Right renal pelvis (tissue), 4 donors: ENCODE results near the gene NDUFA6. TPM values are rescaled to one million over a fixed set of nuclear protein-coding genes. Genes with fewer than 3 reads are reported as not detected.
A peak's percentile ranks its signal among the peaks of the same experiment; 100 is the strongest.
"Not testable (repeated sequence)": the region's sequence is repeated elsewhere in the genome, so short reads cannot be mapped to it uniquely, and the experiment has no call there.

ENCODE experiments used
- DNase-seq, 4 donors: peaks; one replicate each; pipeline ENCODE4 v3.0.0-alpha.2; 2013; ENCODE audit warnings: low read depth in 4 of 4, low spot score in 3 of 4, missing footprints in 1 of 4
- polyA plus RNA-seq, 4 donors: library from polyadenylated mRNA; unstranded; fragments of 120-200 nt; gene quantifications; one replicate each; pipeline ENCODE4 v1.2.1, GENCODE V29; 2013; ENCODE audit not compliant: insufficient read length in 4 of 4

NDUFA6 gene
- polyA plus RNA-seq, 4 donors, result 110 to 133 (median 118) TPM

DNA sequence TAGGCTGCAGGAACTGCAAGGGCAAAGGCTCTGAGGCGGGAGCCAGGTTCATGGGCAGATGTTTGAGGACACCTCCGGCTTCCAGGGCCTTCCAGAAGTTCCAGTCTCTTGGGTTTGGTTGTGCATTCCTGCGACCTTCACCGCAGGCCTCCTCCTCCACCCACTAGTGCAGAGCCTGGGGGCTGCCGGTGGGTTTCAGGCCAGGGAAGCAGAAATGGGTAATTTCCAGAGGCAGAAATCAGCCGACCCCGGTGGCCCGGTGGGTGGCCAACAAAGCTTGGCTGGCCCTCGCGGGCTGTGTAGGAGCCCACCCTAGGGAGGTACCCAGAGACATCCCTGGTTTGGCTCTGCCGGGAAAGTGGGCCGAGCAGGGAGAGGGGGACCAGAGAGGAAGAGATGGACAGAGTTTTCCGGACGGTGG is 16.9 kb downstream of the NDUFA6 start:
- DNase-seq, result no peak

DNA sequence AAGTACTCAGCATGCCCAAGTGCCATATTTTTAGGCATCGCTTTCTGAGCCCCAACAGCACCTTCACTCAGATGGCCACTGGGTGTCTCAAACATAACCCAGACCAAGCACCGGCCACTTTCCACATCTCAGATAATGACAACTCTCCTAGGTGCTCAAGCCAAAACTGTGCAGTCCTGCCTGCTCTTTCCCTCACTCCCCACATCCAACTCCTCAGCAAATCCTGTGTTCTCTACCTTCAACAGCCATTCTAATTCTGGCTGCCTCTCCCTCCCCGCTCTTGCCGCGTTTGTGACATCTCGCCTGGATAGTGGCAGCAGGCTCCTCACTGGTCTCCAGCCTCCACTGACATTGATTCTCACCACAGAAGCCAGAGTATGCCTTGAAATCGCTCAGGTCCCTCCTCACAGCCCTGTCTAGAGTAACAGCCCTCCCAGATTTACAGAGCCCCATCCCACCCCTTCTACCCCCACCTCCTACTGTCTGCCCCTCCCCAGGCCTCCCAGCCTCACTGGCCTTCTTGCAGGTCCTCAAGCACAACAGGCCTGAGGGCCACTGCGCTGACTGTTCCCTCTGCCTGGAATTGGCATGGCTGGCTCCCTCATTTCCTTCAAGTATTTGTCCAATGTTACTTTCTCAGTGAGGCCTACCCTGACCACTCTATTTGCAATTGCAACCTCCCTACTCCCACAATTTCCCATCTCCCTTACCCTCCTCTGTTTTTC is 17.8 kb downstream of the NDUFA6 start:
- DNase-seq, result no peak

DNA sequence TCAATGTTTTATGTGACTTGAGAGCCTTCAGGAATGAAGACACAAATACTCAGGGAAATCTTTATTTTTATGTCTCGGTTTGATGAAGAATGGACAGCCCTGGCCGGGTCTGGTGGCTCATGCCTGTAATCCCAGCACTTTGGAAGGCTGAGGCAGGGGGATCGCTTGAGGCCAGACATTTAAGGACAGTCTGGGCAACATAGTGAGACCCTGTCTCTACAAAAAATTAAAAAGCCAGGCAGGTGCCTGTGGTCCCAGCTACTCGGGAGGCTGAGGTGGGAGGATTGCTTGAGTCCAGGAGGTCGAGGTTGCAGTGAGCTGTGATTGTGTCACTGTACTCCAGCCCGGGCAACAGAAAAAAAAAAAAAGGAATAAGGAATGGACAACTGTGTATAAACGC is 19.1 kb downstream of the NDUFA6 start:
- DNase-seq, result not testable (repeated sequence)

DNA sequence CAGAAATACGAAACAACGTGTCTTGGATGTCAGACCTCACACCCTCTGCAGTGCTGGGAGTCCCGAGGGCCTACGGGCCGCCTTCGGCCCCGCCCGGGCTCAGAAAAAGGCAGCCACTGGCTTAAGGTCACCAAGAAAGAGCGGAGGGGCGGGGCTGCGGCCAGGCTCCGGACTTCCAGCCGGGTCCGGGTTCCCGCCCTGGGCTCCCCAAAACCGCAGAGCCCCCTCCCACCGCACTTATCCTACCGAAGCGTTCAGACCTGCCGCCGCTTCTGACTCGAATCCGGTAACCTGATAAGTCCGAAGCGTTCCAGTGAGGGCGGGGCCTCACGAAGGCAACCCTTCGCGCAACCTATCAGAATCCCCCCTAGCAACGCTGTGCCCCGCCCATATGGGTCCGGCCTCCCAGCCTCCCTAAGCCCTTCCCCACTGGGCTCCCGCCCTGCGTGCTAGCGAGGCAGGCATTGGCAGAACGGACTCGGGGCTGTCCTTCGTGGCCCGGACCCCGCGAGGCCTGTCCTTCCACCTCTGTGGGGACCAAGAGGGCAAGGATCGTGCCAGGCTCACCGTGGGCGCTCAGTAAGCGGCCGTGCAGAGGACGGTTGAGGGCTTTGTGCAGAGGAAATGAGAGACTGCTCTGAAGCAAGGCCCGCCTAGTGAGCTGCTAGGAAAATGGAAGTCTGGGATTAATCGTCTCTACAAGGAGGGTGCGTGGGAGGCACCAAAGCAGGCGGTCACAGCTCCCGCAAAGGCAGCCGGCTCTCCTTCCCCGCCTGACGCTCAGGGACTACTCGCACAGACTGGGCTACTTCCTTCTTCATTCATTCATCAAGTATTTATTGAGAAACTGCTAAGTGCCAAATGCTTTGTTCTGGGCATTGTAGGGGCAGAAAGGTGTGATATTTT is 19.8 kb downstream of the NDUFA6 start, which contains the start of gene NAGA:
Gene NAGA (minus strand): TSS at position 296 of the 906 bp plus-strand sequence. CDS start 515 bp downstream, outside the sequence.
- DNase-seq, result peak; percentile 88 to 93 (median 92)

DNA sequence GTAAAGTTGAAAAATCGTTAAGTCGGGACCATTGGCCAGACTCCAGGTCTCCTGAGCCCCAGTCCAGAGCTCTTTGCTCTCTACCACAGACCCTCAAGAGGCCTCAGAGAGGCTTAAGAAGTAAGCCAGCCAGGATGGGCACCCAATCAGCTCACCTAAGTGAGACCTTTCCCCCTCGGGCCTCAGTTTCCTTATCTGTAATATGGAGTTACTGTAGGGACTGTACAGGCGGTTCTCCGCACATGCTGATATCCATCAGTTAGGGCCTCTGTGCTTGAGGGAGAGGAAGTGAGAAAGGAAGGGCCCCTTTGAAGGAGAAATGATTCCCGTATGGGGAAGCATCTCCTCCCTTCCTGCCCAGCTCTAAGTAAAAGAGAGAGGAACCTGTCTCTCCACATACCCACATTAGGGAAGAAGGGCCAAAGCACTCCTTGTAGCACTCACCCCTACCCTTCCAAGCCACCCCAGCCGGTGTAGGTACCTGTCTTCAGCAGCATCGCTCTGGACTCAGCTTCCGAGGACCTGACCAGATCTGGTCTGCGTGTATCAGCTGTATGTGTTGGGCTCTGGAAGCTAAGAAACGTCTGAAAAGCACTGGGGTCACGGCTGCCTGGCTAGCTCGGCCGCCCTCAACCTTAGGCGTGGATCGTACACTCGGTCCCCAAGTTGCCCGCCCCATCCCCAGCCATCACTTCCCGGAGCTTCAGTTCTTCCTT is 20.6 kb downstream of the NDUFA6 start:
- no peak for DNase-seq

DNA sequence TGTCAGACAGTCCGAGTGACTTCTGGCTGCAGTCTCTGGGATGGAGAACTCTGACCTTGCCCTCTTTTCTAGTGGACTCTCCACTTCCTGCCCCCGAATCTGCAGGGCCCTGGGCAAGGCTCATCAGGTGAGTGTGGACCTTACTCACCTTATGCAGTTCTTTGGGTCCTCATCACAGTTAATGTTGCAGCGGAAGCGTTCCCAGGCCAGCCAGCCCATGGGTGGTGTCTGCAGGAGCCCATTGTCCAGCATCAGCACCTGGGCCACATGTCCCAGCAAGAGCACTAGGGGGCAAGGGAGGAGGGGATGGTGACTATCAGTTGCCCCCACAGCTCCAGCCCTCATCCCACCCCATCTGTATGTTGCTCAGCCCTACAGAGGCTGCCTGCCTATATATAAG is 22.3 kb downstream of the NDUFA6 start:
- DNase-seq, result no peak

DNA sequence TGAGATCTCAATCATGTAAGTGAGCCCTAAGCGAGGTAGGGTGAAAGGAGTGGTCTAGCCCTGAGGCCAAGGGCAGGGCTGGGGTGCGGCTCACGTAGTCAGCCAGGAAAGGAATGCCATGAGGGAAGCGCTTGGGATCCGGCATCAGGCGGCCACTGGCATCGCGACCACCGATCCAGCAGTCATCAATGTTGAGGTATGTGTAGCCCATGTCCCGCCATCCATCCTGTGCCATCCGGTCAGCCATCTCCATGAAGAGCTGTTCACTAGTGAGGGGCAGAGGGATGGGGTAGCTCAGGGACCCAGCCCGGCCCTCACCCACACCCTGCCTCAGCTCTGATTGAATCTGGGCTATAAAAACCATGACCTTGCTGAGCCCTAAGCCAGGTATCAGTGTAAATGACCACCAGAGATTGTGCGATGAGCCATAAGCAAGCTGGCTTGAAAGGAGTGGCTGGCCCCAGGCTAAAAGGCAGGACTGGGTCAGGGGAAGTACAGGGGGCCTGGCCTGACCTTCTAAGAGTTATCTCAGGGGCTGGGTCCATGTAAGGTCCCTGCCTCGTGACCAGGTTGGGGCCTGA is 22.8 kb downstream of the NDUFA6 start:
- DNase-seq, result no peak

DNA sequence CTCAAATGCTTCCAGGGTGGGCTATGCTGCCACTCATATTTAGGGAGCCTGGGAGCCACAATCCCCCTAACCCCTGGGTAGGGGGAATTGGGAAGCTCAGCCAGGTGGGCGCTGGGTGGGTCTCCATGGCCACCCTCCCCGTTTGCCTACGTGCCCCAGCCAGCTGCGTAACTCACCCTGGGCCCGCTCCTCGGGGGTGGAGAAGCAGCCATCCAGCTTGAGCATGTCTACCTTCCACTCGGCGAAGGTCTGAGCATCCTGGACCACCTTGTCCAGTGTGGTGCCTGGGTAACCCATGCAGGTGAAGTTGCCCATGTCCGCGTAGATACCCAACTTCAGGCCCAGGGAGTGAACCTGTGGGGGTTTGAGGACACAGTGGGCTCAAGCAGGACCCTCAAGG is 23.6 kb downstream of the NDUFA6 start:
- DNase-seq, result no peak

DNA sequence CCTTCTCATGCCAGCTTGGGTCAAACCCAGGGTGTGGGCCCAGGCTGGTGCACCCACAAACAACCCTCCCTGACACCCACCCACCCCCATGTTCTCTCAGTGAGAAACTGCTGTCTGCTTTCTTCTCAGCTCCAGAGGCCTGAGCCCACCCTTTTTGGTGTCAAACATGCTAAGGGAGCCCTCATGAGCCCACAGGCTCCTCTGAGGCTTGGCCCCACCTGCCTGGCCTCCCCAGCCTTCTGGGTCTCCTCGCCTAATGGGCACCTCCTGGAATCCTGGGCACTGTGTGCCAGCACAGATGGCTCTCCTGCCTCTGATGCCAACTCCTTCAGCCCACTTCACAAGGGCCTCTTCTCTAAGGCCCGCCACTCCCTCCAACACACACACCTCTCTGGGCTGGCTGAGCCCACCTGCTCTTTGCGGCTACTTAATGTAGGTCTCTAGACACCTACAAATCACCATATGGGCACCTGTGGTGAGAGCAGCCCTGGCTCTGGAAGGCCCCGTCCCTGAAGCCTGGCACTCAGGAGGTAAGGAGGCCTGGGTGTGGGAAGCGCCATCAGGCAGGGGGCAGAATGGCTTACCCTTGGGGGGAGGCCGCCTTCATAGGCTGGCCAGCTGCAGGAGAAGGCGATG is 24.3 kb downstream of the NDUFA6 start:
- no peak for DNase-seq

DNA sequence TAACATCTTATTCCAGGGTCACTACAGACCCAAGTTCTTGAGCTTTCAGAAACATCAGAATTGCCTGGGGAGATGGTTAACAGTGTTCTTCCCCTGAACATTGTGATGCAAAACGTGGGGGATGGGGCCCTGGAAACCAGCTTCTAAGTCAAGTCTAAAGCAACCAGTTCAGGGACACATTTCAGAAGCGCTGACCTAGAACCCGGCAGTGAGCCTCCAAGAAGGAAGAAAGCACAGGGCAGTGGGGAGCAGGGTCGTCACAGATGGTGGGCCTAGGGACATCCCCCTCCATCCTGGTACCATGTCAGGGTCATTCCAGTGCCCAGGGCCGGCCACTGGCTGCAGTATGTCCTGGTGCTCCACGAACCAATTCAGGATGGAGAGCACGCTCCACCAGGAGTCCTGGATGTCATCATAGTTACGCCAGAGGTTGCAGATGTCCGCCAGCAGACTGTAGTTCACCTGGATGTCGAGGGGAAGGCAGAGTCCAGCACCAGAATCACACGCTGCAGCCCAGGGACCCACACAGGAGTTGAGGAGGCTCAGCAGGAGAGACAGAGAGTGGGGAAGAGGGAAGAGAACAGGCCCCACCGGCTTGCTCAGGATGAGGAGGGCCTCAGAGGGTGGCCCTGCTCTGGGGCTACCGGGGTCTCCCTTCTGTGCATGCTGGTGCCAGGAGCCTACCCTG is 25.0 kb downstream of the NDUFA6 start:
- no peak for DNase-seq

DNA sequence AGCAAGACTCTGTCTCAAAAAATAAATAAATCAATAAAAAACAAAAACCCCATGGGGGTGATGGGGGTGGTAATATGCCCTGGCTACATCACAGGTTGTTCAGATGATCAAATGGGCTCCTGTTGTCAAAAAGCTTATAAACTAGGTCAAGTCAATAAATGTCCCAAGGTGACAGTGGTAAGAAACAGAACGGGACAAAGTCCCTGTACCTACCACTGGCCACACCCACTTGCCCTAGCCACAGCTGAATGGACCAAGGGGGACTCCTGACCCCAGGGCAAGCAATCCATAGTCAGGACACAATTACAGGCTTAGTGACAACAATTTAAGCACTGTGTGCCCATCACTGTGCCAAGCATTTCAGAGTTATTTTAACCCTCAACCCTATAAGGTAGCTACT is 25.9 kb downstream of the NDUFA6 start:
- no peak for DNase-seq

DNA sequence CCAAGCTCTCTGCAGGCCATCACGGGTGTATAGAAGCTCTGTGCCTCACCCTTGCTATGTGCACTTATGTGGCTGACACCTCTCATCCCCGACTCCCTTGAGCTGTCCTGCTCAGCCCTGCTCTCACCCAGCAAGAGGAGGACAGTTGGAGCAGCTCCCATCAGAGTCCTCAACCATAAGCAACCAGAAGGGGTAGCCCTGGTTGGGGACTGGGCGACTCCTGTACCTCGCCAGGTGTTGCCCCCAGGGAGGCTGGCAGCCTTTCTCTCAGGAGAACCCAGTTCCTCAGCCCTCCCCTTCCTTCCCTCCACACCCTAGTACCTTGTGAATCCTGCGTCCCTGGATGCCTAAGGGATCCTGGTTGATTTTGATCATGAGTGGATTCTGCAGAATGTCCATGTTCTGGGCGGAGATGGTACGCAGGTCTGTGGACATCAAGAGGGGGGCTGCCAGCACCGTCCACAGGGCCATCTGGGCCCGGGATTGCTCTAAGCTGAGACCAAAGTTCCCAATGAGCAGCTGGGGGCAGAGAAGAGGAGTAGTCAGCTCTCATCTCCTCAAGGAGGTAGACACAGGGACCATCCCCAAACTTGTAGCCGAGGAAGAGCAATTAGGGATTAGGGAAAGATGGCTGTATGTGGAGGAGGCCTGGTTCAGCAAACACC is 27.9 kb downstream of the NDUFA6 start:
- no peak for DNase-seq

DNA sequence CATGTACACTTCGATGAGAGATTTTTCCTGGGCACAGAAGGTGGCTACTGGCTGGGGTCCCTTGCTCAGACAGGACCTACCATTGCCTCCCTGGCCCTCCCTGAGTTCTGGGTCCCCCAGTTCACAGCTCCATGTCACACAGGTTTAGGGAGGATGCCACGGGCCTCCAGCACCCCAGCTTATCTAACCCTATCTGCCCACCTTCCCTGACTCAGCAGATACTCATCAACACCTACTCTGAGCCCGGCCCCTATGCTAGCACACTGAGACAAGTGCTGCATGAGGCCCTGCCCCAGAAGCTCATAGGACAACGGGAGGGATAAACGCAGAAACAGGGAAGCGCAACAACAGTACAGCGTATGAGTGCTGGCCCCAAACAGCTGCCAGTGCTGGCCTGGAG is 29.5 kb downstream of the NDUFA6 start:
- no peak for DNase-seq

DNA sequence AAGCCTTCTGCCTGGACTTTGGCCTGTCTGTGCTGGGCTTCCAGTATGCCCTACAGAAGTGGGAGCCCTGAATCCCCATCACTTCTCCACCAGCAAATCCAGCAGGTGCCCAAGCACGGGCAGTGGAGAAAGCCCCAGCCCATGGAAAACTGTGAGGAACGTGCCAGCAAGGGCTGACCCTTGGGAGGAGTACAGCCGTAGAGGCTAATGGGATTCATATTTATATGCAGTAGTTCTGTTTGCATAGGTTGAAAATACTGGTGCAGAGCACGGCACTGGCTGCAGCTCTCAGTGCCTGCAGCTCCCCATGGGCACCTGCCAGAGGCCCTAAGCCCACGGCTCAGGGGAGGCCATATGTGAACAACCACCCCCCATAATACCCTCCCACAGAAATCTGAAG is 30.1 kb downstream of the NDUFA6 start:
- DNase-seq, result no peak

DNA sequence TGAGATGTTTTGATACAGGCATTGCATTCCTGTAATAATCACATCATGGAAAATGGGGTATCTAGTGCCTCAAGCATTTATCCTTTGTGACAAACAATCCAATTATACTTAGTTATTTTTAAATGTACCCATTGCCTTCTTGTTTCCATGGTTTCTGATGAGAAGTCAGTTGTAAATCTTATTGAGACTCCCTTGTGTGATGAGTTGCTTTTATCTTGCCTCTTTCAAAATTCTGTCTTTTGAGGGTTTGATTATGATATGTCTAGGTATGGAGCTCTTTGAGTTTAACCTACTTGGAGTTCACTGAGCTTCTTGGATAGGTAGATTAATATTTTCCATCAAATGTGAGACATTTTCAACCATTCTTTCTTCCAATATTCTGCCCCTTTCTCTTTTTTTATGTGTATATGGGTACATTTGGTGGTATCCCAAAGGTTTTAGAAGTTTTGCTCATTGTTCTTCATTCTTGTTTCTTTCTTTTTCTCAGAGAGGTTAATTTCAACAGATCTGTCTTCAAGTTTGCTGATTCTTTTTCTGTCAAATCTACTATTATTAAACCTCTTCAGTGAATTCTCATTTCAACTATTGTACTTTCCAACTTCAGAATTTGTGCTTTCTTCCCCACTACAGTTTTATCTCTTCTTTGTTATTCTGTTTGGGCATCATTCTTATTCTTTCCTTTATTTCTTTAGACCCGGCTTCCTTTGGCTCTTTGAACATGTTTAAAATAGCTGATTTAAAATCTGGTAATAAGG is 33.6 kb downstream of the NDUFA6 start:
- DNase-seq, result no peak

DNA sequence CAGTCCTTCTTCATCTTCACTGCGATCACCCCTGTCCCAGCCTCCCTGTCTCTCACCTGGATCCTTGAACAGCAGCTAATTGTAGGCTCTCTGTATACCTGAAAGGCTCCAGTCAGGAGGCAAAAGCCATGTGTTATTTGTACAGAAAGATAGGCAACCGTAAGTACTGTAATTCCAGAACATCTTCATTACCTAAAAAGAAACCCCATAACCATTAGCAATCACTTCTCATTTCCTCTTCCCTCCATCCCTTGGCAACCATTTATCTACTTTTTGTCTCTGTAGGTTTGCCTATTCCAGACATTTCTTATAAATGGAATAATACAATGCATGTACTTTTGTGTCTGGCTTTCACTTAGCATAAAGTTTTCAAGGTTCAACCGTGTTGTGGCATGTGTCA is 37.8 kb downstream of the NDUFA6 start:
- no peak for DNase-seq

DNA sequence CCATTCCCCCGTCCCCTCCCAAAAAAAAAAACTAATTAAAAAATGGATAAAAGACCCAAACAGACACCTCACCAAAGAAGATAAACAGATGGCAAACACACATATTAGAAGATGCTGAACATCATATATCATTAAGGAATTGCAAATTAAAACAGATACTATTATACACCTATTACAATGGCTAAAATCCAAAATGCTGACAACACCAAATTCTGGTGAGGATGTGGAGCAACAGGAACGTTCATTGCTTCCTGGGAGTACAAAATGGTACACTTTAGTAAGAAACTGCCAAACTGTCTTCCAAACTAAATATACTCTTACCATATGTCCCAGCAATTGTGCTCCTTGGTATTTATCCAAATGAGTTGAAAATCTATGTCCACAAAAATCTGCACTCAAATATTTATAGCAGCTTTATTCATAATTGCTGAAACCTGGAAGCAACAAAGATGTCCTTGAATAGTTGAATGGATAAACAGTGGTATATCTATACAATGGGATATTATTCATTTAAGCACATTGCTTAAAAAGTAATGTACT is 39.9 kb downstream of the NDUFA6 start:
- no peak for DNase-seq

DNA sequence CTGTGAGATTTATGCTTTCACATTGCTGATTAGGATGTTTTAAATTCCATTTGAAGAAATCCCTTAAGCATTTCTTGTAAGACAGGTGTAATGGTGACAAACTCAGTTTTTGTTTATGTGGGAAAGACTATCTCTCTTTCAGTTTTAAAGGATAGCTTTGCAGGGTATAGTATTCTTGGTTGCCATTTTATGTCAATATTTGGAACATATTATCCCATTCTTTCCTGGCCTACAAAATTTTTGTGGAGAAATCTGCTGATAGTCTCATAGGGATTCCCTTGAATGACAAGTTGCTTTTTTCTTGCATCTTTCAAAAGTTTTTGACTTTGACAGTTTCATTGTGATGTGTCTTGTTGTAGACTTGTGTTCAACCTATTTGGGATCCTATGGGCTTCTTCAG is 48.8 kb downstream of the NDUFA6 start:
- DNase-seq, result no peak
